H1 (cell line): ENCODE measurements around the gene CRYGD. TPM values are rescaled to one million over a fixed set of nuclear protein-coding genes. Genes with fewer than 3 reads are reported as not detected.

ENCODE experiments used
- CTCF ChIA-PET: fragments of 300-600 bp; sonication (Branson Sonifier 250); formaldehyde crosslinking; loops from one replicate; lab custom pipeline; 2021; ENCODE audit not compliant: partially characterized antibody; lab: Charles Lee
- POLR2A ChIA-PET: fragments of 300-600 bp; sonication (Branson Sonifier 250); formaldehyde crosslinking; loops from one replicate; lab custom pipeline; 2021; ENCODE audit warnings: inconsistent platforms; ENCODE audit not compliant: partially characterized antibody; lab: Charles Lee
- DNase-seq, 2 experiments: peaks; one replicate each; pipeline versions ENCODE4 v3.0.0 to v3.0.0-alpha.2; 2010 to 2022; ENCODE audit warnings: low spot score in 2 of 2, low read depth in 1 of 2, mixed read lengths in 1 of 2
- FAIRE-seq: peaks from 2 replicates; lab custom pipeline; 2011; peaks lifted over from hg19 to GRCh38; lab: Jason Lieb, UNC
- H2AFZ ChIP-seq: 2 replicates; pipeline ENCODE4 v1.8.1; 2012; ENCODE audit warnings: low read length, inconsistent platforms
- H2AK5ac ChIP-seq: 2 replicates; pipeline ENCODE4 v1.6.1; 2013; ENCODE audit warnings: low read depth, low read length
- H2BK120ac ChIP-seq: replicated peaks from 2 replicates; pipeline ENCODE3; 2013; ENCODE audit warnings: low read depth, low read length, inconsistent platforms
- H2BK12ac ChIP-seq: 2 replicates; pipeline ENCODE4 v1.6.1; 2013; ENCODE audit warnings: low read depth, low read length
- H2BK15ac ChIP-seq: 2 replicates; pipeline ENCODE4 v1.6.1; 2013; ENCODE audit warnings: low read length
- H2BK20ac ChIP-seq: 2 replicates; pipeline ENCODE4 v1.6.1; 2013; ENCODE audit warnings: low read length
- H2BK5ac ChIP-seq: 2 replicates; pipeline ENCODE4 v1.6.1; 2013; ENCODE audit warnings: low read depth, low read length
- H3K14ac ChIP-seq: 2 replicates; pipeline ENCODE4 v1.6.1; 2013; ENCODE audit warnings: inconsistent platforms; ENCODE audit not compliant: insufficient read length
- H3K18ac ChIP-seq: 2 replicates; pipeline ENCODE4 v1.6.1; 2013; ENCODE audit warnings: low read length; ENCODE audit errors: extremely low read depth
- H3K23ac ChIP-seq: 2 replicates; pipeline ENCODE4 v1.6.1; 2013; ENCODE audit warnings: inconsistent platforms; ENCODE audit not compliant: insufficient read length
- H3K23me2 ChIP-seq: 2 replicates; pipeline ENCODE4 v1.6.1; 2013; ENCODE audit warnings: low read depth, low read length
- H3K27ac ChIP-seq: 2 replicates; pipeline ENCODE4 v1.6.1; 2011; ENCODE audit warnings: low read depth, low read length, inconsistent platforms
- H3K27me3 ChIP-seq, 4 experiments: replicated peaks in 1 of 4; 1 replicate in 1 of 4; 2 replicates in 3 of 4; pipeline versions ENCODE4 v1.6.1 to v1.8.1; 2011 to 2013; ENCODE audit warnings: low read length in 3 of 4, mild to moderate bottlenecking in 3 of 4, inconsistent platforms in 2 of 4, mixed read lengths in 2 of 4, moderate library complexity in 1 of 4; ENCODE audit not compliant: control insufficient read depth in 3 of 4, insufficient read depth in 3 of 4; ENCODE audit errors: extremely low read depth in 1 of 4
- H3K36me3 ChIP-seq, 4 experiments: 2 replicates each; pipeline versions ENCODE4 v1.6.1 to v1.8.1; 2011 to 2013; ENCODE audit warnings: mild to moderate bottlenecking in 4 of 4, low read length in 3 of 4, moderate library complexity in 2 of 4, control low read depth in 1 of 4, inconsistent platforms in 1 of 4; ENCODE audit not compliant: insufficient read depth in 4 of 4, control insufficient read depth in 2 of 4
- H3K4ac ChIP-seq: replicated peaks from 2 replicates; pipeline ENCODE3; 2013; ENCODE audit warnings: low read length, low read depth, mixed read lengths, inconsistent platforms; ENCODE audit not compliant: insufficient read length
- H3K4me1 ChIP-seq, 4 experiments: replicated peaks in 1 of 4; 1 replicate in 1 of 4; 2 replicates in 3 of 4; pipeline versions ENCODE4 v1.6.1 to v1.8.1; 2011 to 2013; ENCODE audit warnings: low read length in 3 of 4, inconsistent platforms in 2 of 4, mixed read lengths in 1 of 4; ENCODE audit not compliant: insufficient read depth in 4 of 4, control insufficient read depth in 3 of 4
- H3K4me2 ChIP-seq, 2 experiments: 2 replicates each; pipeline versions ENCODE4 v1.6.1 to v1.8.1; 2011 to 2013; ENCODE audit warnings: low read depth in 2 of 2, low read length in 2 of 2, control low read depth in 1 of 2, inconsistent platforms in 1 of 2, mild to moderate bottlenecking in 1 of 2; ENCODE audit not compliant: insufficient read depth in 1 of 2
- H3K4me3 ChIP-seq, 4 experiments: fragments of 200-600, 300-600 bp in 1 of 4; sonication (generic), shearing (Covaris generic), sonication (Bioruptor Twin) in 1 of 4; 2 replicates each; pipeline versions ENCODE4 v1.5.1 to v1.8.1; 2011 to 2016; ENCODE audit warnings: low read length in 4 of 4, low read depth in 3 of 4, control low read depth in 2 of 4, inconsistent platforms in 2 of 4, mild to moderate bottlenecking in 2 of 4, mixed read lengths in 1 of 4, moderate library complexity in 1 of 4; ENCODE audit not compliant: insufficient read depth in 2 of 4; ENCODE audit errors: extremely low read depth in 1 of 4
- H3K56ac ChIP-seq: replicated peaks from 2 replicates; pipeline ENCODE3; 2013; ENCODE audit warnings: low read depth, mild to moderate bottlenecking, mixed read lengths, low read length, inconsistent platforms; ENCODE audit not compliant: insufficient read length
- H3K79me1 ChIP-seq: 2 replicates; pipeline ENCODE4 v1.6.1; 2013; ENCODE audit warnings: low read depth, low read length, control low read depth
- H3K79me2 ChIP-seq, 2 experiments: 2 replicates each; pipeline versions ENCODE4 v1.6.1 to v1.8.1; 2012 to 2013; ENCODE audit warnings: low read length in 2 of 2, mild to moderate bottlenecking in 2 of 2, inconsistent platforms in 1 of 2; ENCODE audit not compliant: insufficient read depth in 2 of 2, control insufficient read depth in 1 of 2
- H3K9ac ChIP-seq, 4 experiments: replicated peaks in 1 of 4; 1 replicate in 1 of 4; 2 replicates in 3 of 4; pipeline versions ENCODE4 v1.6.1 to v1.8.1; 2011 to 2013; ENCODE audit warnings: low read depth in 3 of 4, low read length in 3 of 4, control low read depth in 2 of 4, mild to moderate bottlenecking in 2 of 4, moderate library complexity in 2 of 4, inconsistent platforms in 1 of 4; ENCODE audit errors: extremely low read depth in 1 of 4
- H3K9me3 ChIP-seq, 2 experiments: 2 replicates each; pipeline versions ENCODE4 v1.6.1 to v1.8.1; 2012 to 2013; ENCODE audit warnings: mild to moderate bottlenecking in 2 of 2, moderate library complexity in 2 of 2, control low read depth in 1 of 2, inconsistent platforms in 1 of 2, low read depth in 1 of 2, low read length in 1 of 2, mixed read lengths in 1 of 2; ENCODE audit not compliant: insufficient read depth in 2 of 2
- H4K20me1 ChIP-seq, 2 experiments: replicated peaks in 1 of 2; 2 replicates each; pipeline versions ENCODE3 to v1.8.1; 2011 to 2013; ENCODE audit warnings: inconsistent platforms in 2 of 2, low read length in 2 of 2, mild to moderate bottlenecking in 1 of 2; ENCODE audit not compliant: insufficient read depth in 2 of 2, control insufficient read depth in 1 of 2
- H4K5ac ChIP-seq: 2 replicates; pipeline ENCODE4 v1.6.1; 2013; ENCODE audit warnings: low read length, low read depth, mixed read lengths, inconsistent platforms; ENCODE audit not compliant: insufficient read length
- H4K8ac ChIP-seq: 2 replicates; pipeline ENCODE4 v1.8.0; 2013; ENCODE audit warnings: mild to moderate bottlenecking, moderate library complexity, low read length, inconsistent platforms; ENCODE audit not compliant: insufficient read depth; ENCODE audit errors: extremely low read depth
- H4K91ac ChIP-seq: replicated peaks from 2 replicates; pipeline ENCODE3; 2013; ENCODE audit warnings: low read length, mixed read lengths, inconsistent platforms; ENCODE audit not compliant: insufficient read length
- BACH1 ChIP-seq: IDR thresholded peaks from 2 replicates; pipeline ENCODE4 v1.6.1; 2012; ENCODE audit warnings: low read length, improper control_type of control experiment
- BCL11A ChIP-seq, 2 experiments: IDR thresholded peaks; one replicate each; pipeline ENCODE4 v1.6.1; 2011; ENCODE audit warnings: low read depth in 2 of 2, low read length in 2 of 2, mild to moderate bottlenecking in 2 of 2
- CEBPB ChIP-seq: IDR thresholded peaks from 2 replicates; pipeline ENCODE4 v1.6.1; 2012; ENCODE audit warnings: low read depth, low read length
- CREB1 ChIP-seq: IDR thresholded peaks from 2 replicates; pipeline ENCODE4 v1.6.1; 2012; ENCODE audit warnings: inconsistent platforms
- CTBP2 ChIP-seq: IDR thresholded peaks from 2 replicates; pipeline ENCODE4 v1.7.0; 2011; ENCODE audit warnings: borderline replicate concordance, mild to moderate bottlenecking, moderate library complexity, mixed read lengths, low read length; ENCODE audit not compliant: insufficient read depth, insufficient read length
- GABPA ChIP-seq: IDR thresholded peaks from 2 replicates; pipeline ENCODE4 v1.6.1; 2011; ENCODE audit warnings: mild to moderate bottlenecking, low read length, moderate library complexity, borderline replicate concordance; ENCODE audit not compliant: insufficient read depth
- JUN ChIP-seq: IDR thresholded peaks from 2 replicates; pipeline ENCODE4 v1.6.1; 2011; ENCODE audit warnings: low read depth, mild to moderate bottlenecking, improper control_type of control experiment, low read length
- KDM4A ChIP-seq: IDR thresholded peaks from one replicate; pipeline ENCODE4 v1.7.1; 2012; ENCODE audit warnings: low read depth, mild to moderate bottlenecking, moderate library complexity, low read length, inconsistent platforms; ENCODE audit not compliant: severe bottlenecking
- MAFK ChIP-seq: IDR thresholded peaks from 2 replicates; pipeline ENCODE4 v1.6.1; 2012; ENCODE audit warnings: low read depth, mild to moderate bottlenecking, improper control_type of control experiment, low read length
- POLR2A ChIP-seq, 2 experiments: IDR thresholded peaks; 1 replicate in 1 of 2; 2 replicates in 1 of 2; pipeline ENCODE4 v1.6.1; 2011; ENCODE audit warnings: low read depth in 2 of 2, low read length in 2 of 2, mild to moderate bottlenecking in 2 of 2; ENCODE audit errors: control extremely low read depth in 1 of 2
- POU5F1 ChIP-seq: IDR thresholded peaks from 2 replicates; pipeline ENCODE4 v1.6.1; 2011; ENCODE audit warnings: low read depth, mild to moderate bottlenecking, low read length, moderate library complexity
- SAP30 ChIP-seq: fragments of 300-600 bp; sonication (generic); IDR thresholded peaks from 2 replicates; pipeline ENCODE4 v1.7.1; 2012; ENCODE audit warnings: low read length, moderate library complexity, mild to moderate bottlenecking, inconsistent platforms; ENCODE audit not compliant: insufficient read depth, insufficient replicate concordance
- SIRT6 ChIP-seq: IDR thresholded peaks from one replicate; pipeline ENCODE4 v1.7.1; 2012; ENCODE audit warnings: low read length, inconsistent platforms
- SRF ChIP-seq: IDR thresholded peaks from 2 replicates; pipeline ENCODE4 v1.6.1; 2011; ENCODE audit warnings: mild to moderate bottlenecking, low read depth, low read length, moderate library complexity
- WGBS, 2 experiments: shearing (Covaris generic) in 1 of 2; methylation state at CpG; one replicate each; pipeline versions ENCODE4 v1.1.6 to v1.1.7; 2013 to 2015; ENCODE audit warnings: low lambda C conversion rate in 2 of 2, mixed read lengths in 2 of 2, inconsistent platforms in 1 of 2, low coverage in 1 of 2, missing lambda C conversion rate in 1 of 2; ENCODE audit not compliant: insufficient replicate concordance in 2 of 2, insufficient coverage in 1 of 2, insufficient read length in 1 of 2; ENCODE audit errors: extremely low coverage in 1 of 2, missing lambda C conversion rate in 1 of 2; 5-methylcytosine and 5-hydroxymethylcytosine counted together
- polyA plus RNA-seq, 7 experiments: library from polyadenylated mRNA; depleted of rRNA in 3 of 7; stranded (reverse) in 5 of 7; unstranded in 2 of 7; fragments of >200 nt in 5 of 7; fragments of 200-250 nt in 2 of 7; gene quantifications; 1 replicate in 5 of 7; 2 replicates in 1 of 7; 4 replicates in 1 of 7; pipeline versions ENCODE4 v1.2.1 to v1.2.3, GENCODE V29; 2011 to 2013; ENCODE audit warnings: missing spikeins in 2 of 7, mixed read lengths in 2 of 7
- total RNA-seq: library from RNA; stranded (reverse); fragmentation: NEBNext Ultra II Directional; extraction: Animal tissue kit (Norgen Biotek cat#: 25700); gene quantifications from 2 replicates; pipeline ENCODE4 v1.2.1, GENCODE V29; 2021

CRYGD gene
- total and polyA plus RNA-seq, 2 of the 8 experiments (the other 6 are each of a cell fraction or from before 2014, with no cell fraction given) = 2.9 to 7.1 TPM

DNA sequence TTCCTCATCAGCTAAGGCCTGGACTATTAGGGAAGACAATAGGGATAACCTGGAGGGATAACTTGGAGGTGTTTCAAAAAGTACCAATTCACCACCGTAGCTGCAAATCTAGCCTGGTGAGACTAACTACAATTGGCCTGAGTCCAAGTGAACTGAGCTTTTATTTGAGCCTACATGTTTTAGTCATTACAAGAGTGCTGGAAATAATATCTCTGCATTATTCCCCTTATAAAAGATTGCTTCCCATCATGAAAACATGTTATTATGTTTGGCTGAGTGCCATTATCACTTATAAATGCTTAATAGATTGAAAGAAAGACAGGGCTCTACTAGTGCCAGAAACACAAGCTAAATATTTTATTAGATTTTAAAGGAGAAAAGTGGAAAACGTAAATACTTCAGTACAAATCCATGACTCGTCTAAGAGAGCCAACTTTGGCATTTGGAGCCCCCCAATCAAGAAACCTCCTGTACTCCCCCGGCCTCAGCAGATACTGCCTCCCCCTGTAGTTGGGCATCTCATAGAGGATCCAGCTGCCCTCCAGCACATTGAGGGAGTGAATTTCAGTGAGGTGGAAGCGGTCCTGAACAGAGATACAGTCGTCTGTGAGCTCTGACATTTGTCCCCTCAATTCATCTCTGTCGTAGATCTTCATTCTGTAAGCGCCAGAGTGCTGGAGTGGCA, 18.1 kb upstream of the CRYGD start:
- H4K91ac ChIP-seq = peak overlapping the region; percentile 1
- FAIRE-seq (no peak), DNase-seq (no peak)
- no peaks in the 10 kb centered on the region; a peak in 1 of 4 replicates for H3K9me3 ChIP-seq
- no peaks in the 10 kb centered on the region for H3K79me1 ChIP-seq
- H2AK5ac ChIP-seq = peak overlapping the region; percentile 34; the same call in 1 of the 2 replicates
- no peak overlapping the region for H4K8ac ChIP-seq
- WGBS, 2 experiments = 84% methylated on average over 8 of the region's 8 CpGs; no CpG with 5 or more reads in 1 of the 2 experiments
- no peak overlapping the region for H3K14ac ChIP-seq
- H2BK12ac ChIP-seq = peak overlapping the region; percentile 65; the same call in 1 of the 2 replicates
- H3K27ac ChIP-seq = no peak overlapping the region
- H3K18ac ChIP-seq = no peak overlapping the region
- H4K20me1 ChIP-seq = no peaks in the 10 kb centered on the region
- H3K4ac ChIP-seq = no peak overlapping the region
- no peak overlapping the region for H4K5ac ChIP-seq
- no peaks in the 10 kb centered on the region for H3K36me3 ChIP-seq
- H2BK20ac ChIP-seq = peak overlapping the region; percentile 57; the same call in 1 of the 2 replicates
- no peaks in the 10 kb centered on the region; a peak in 1 of 7 replicates for H3K27me3 ChIP-seq
- no peak overlapping the region for H3K56ac ChIP-seq
- POLR2A ChIA-PET = interaction anchor here (1.0 to 1.7 kb wide), 3 partner anchors 14 to 21 kb away, joined by 3 to 4 read pairs (median 4); partner anchors contain the start of gene CRYGD
- no peaks in the 10 kb centered on the region for H3K23me2 ChIP-seq
- H3K4me1 ChIP-seq = 0 out of 7 replicates have a peak, but pooled peaks cover 0 to 3% (median 0%) of the 10 kb centered on the region in 4 experiments
- no peak overlapping the region for H3K9ac ChIP-seq
- TF ChIP-seq CTBP2 (no peak), SAP30 (no peak), BCL11A (IDR thresholded peaks at IDR 0.05; ENCODE audit: low read depth in 2 of 2, low read length in 2 of 2) (no peak), KDM4A (no peak), BACH1 (no peak), SIRT6 (no peak), GABPA (no peak), POU5F1 (no peak), CEBPB (no peak), CREB1 (no peak), MAFK (no peak), JUN (no peak), SRF (no peak), POLR2A (IDR thresholded peaks at IDR 0.05; ENCODE audit: control extremely low read depth in 1 of 2, low read depth in 2 of 2, low read length in 2 of 2) (no peak)
- no peak overlapping the region for H2BK15ac ChIP-seq
- no peak overlapping the region for H3K23ac ChIP-seq
- H3K4me2 ChIP-seq = no peak overlapping the region
- no peak overlapping the region for H2AFZ ChIP-seq
- CTCF ChIA-PET = interaction anchor here (0.5 to 2.5 kb wide), 12 partner anchors 11 to 819 kb away, joined by 3 to 14 read pairs (median 4); partner anchors contain the start of gene IDH1
- H2BK120ac ChIP-seq = peak overlapping the region; percentile 72
- H3K4me3 ChIP-seq = no peak overlapping the region
- H2BK5ac ChIP-seq = peak overlapping the region; percentile 67; the same call in 1 of the 2 replicates
- H3K79me2 ChIP-seq = no peaks in the 10 kb centered on the region
